SKM-1 (cell line): ENCODE data around the gene DNAJB6.

ENCODE experiments used
- DNase-seq: peaks from one replicate; lab custom pipeline; 2025; ENCODE audit not compliant: unreplicated experiment; lab: John Stamatoyannopoulos, UW

Gene DNAJB6

DNA sequence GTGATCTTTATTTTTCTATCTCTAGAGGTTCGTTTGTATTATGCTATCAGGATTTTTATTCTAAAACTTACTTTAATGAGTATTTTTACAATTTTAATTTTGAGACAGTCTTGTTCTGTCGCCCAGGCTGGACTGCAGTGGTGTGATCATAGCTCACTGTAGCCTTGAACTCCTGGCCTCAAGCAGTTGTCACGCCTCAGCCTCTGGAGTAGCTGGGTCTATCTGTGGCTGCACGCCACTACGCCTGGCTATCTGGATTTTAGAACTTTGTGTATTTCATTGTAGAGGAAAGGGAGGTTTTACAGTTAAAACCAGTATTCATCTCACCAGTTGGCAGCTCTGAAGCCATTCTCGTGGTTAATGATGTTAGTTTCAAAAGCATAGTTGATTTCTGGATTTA, 25.9 kb downstream of the DNAJB6 start:
- DNase-seq: no peak

DNA sequence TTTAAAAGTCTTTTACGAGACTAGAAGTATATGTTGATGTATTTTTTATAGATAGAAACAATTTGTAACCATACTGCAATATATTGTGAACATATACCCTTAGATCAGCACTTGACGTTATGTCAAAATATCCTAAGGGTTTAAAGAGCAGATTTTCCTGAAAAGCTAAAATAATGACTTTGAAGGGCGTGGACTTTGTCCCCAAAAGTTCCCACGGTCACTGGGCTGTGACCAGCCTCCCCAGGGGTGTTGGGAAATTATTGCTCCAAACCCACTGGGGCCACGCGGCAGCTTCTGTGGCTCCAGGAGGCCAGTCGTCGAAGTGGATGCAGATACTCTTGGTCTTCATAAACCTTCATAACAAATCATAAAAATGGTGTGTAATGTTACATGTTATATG, 29.9 kb downstream of the DNAJB6 start:
- no peak for DNase-seq

DNA sequence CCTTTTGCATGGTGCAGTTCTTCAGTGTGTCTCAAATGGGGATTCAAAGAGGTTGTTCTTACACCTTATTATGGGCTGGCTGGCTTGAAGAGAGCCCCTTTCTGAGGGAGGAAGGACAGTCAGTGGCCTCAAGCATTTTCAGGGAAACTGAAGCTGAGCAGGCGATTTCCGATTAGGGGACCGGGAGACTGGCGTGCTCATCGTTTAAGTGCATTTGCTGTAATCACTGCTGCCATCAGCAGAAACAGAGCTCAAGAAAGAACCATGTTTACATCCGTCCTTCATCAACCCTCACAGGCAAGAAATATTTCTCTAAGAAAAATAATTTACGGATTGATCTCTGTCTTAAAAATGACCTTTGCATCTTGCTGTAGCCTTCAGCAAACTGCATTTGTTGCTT, 32.2 kb downstream of the DNAJB6 start:
- no peak for DNase-seq

DNA sequence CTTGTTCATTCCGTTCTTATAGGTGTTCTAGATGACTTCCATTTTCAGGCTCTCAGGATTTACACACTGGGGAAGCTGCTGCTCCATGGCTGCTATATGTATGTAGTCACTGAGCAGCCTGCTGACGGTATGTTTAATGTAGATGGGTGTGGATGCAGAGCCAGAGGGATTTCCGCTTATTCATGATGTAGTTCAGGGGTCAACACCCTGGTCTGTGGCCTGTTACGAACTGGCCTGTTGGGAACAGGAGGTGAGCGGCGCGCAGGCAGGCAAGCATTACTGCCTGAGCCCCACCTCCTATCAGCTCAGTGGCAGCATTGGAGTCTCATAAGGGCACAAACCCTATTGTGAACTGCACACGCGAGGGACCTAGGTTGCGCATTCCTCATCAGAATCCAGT, 33.9 kb downstream of the DNAJB6 start:
- no peak for DNase-seq

DNA sequence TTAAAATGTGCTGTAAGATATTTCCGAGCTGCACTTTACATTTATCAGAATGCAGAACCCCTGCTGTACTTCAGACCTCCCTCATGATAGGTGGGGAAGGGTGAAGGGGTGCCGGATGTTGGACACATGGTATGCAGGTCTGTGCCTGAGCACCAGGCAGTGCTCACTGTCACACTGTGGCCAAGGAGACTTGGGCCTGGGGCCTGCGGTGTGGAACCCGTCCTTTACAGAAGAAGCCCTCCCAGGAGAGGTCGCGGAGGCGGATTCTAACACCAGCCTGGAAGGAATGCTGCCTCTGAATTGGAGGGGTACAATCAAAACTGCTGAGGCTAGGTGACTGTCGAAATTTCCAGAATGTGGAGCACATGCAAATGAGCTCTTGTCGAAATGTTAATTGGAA, 34.5 kb downstream of the DNAJB6 start:
- no peak for DNase-seq

DNA sequence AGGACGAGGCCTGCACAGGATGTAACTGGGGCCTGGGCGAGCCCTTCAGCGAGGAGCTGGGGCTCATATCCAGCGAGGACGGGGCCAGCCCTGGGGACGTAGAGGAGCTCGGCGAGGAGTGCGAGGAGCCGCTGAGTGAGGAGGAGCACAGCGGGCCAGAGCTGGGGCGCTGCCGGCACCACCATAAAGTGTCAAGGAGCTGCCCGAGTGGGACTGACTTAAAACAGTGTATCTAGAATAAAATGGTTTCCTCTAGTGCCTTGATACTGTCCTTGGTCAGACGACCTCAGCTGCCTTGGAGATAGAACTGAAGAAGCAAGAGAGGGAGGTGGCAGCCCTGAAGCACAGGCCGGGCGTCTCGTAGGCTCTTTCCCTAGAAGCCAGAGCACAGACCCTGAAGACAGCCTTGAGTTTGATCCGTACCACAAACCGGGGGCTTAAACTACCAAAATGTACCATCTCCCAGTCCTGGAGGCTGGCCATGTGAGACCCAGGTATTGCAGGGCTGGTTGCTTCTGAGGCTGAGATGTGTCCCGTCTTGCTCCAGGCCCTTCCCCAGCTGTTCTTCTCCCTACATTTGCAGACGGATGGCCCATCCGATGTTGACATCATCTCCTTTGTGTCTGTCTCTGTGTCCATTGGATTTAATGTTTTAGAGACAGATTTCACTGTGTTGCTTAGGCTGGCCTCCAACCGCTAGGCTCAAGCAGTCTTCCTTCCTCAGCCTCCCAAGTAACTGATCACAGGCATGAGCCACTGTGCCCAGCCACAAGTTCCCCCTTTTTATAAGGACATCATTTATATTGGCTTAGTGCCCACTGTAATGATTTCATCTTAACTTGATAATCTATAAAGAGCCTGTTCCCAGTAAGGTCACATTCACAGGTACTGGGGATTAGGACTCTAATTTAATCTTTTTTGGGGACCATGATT, 35.8 kb downstream of the DNAJB6 start:
- DNase-seq: no peak

DNA sequence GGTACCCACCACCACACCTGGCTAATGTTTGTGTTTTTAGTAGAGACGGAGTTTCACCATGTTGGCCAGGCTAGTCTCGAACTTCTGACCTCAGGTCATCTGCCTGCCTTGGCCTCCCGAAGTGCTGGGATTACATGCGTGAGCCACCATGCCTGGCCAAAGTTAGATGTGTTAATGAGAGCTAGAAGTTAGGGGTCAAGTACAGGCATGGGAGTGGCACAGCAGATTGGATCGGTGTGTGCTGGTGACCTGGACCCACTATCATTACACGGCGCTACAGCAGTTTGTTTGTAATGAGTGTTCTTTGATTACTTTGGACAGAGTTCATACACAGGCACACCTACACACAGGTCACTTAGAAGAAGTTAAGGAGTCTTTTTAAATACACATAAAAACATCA, 36.7 kb downstream of the DNAJB6 start:
- DNase-seq: no peak

DNA sequence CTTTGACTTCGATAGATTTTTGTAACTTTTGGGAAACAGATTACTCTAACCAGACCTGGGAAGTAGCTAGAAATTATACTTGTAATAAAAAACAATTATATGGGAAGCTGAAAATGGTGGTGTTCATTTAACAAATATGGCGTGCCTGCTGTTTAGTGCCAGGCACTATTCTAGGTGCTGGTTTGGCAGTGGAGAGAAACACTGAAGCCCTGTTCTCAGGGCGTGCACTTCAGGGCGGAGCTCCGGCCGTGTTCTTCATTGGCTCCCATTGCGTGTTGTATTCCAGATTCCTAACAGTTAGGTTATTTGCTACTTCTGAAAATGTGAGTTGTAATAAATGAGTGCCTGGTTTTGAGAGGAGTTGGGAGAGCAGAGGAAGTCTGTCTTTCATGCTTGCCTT, 38.6 kb downstream of the DNAJB6 start:
- no peak for DNase-seq

DNA sequence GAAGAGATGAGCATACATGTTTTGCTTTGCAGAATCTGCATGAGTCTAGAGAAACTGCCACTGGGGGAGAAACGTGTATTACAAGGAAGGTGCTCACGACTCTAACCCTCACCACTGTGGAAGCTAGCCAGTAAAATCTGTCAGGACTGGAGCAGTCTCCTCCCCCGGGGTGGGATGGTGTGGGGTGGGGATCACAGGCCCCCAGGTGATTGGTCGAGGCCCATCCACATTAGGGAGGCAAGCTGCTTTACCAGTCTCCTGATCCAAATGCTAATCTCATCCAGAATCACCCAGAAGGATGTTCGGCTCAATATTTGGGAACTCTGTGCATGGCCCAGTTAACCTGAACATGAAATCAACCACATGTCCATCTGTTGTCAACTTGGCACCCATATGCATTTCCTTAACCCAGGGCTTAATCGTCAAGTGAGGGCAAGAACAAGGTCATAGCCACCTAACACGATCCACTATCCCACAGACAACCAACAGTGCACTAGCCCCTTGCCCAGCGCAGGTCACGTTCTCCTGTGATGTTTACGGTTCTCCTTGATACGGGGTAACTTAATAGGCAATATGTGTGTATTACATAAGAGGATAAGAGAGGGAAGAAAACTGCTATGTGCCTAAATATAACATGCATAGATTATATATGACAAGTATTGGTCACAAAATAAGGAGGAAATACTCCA, 40.8 kb downstream of the DNAJB6 start:
- DNase-seq: no peak

DNA sequence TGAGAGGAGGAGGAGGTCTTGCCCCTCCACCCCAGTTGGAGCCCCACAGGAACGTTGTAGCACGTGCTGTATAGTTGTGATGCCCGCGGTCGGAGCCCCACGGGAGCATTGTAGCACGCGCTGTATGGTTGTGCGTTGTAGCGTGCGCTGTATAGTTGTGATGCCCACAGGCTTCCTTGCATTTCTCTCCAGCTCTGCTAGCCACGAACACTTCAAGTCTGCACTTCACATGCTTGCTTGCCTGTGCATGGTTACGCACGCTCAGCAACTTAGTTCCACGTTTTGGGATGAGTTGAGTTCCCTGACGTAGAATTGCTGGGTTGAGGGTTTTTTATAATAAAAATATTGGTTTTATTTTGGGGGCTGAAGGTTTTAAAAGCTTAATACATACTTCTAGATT, 41.6 kb downstream of the DNAJB6 start:
- DNase-seq: no peak

DNA sequence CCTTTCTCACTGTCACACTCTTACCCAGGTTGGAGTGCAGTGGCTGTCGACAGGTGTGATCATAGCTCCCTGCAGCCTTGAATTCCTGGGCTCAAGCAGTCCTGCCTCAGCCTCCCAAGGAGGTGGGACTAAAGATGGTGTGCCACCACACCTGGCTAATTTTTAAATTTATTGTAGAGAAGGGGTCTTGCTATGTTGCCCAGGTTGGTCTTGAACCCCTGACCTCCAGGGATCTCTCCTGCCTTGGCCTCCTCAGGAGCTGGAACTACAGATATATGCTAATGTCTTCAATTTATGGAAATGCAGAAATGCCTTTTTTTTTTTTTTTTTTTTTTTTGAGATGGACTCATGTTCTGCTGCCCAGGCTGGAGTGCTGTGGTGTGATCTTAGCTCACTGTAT, 42.7 kb downstream of the DNAJB6 start:
- DNase-seq: no peak

DNA sequence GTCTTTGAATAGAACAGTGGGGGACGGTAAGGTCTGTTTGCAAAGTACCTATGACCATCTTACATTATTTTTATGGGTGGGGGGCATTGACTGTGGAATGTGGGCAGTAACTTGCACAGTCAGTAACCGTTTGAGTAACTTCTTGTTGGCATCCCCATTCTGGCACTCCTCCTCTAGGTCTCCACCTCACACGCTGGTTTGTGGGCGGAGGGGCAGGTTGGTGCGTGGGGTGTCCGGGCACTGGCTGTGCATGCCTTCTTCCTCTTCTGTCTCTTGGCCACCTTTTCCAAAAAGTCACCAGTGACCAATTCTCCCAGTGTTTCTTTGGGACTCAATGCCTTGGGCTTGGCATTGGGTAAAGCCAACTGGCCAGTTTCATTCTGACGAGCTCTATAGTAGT, 43.6 kb downstream of the DNAJB6 start:
- no peak for DNase-seq

DNA sequence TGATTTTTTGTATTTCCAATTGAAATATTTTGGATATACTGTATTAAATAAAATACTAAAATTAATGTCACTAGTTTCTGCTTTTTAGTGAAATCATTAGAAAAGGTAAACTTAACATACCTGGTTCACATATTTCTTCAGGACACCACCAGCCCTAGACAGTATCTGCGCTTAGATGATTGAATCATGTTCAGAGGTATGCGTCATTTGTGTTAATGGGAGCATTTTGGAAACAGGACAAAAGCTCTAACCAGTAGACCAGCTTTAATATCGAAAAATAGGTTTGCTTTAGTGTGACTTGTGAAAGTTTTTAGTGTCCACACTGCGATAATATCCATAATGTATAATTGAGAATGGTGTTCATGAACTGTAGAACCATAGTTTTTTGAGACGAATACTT, 47.1 kb downstream of the DNAJB6 start:
- no peak for DNase-seq

DNA sequence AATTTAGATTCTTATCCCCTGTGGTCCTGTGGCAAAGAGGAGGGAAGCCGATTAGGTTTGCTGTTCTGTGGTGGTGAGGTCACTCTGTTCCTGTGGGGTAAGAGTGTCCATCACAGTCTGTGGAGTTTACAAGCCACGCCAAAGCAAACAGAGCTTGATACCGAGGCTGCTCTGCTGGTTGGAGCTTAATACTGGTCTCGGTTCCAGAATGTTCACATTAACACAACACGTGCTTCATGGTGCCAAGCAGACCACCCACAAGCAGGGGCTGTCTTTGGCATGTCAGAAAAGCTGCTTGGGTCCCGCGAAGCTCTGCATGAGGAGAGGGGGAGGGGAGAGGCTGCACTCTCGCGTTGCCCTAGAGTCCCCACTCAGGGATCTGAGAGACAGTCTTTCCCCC, 47.5 kb downstream of the DNAJB6 start:
- no peak for DNase-seq

DNA sequence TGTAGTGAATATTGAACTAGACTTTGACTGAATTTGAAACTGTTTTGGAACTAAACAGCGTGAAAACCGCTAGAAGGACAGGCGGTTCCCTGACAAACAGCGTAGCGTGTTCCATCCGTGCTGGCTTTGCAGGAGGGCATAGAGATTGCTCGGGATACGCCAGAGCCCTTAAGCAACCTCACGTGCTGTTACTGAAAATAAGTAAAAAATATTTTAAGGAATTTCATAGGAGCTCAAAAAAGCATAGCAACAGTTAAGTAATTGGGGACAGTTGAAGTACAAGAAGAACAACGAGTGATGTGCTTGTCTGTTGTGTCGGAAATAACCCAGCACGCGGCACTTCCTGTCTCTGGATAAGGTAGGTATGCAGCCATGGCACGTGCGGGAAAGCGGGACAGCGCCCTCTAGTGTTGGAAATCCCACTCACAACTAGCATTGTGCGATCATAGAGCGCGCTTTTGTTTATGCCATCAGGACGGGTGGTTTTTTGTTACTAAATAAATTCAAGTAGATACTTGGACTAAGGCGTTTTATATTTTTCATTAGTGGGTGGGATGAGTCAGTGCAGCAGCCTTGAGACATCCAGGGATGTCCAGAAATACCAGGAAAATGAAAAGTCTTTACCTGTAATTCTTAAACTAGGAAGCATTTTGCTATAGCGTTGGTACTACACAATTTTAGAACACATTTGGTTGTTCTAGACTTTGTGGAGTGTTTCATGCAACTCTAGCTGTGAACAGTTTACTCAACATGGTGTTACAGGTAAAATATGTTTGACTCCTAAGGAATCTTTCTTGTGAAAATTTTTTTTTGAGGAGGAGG, 50.4 kb downstream of the DNAJB6 start:
- DNase-seq: peak; percentile 7

DNA sequence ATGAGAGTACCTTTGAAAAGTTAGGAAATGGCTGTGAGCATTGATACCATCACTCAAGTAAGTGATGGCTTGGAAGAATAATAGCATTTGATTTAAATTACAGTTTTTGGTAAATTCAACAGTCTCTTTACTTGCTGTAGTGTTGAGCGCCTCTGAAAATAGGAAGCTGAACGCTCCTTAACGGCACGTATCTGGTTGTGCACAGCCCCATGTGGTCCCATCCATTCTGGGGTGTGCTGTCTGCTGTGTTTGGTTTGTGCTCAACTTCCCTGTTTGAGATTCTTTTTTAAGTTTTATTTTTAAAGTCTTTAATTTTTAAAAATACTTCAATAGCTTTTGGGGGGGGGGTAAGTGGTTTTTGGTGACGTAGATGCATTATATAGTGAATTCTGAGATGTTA, 51.5 kb downstream of the DNAJB6 start:
- no peak for DNase-seq

DNA sequence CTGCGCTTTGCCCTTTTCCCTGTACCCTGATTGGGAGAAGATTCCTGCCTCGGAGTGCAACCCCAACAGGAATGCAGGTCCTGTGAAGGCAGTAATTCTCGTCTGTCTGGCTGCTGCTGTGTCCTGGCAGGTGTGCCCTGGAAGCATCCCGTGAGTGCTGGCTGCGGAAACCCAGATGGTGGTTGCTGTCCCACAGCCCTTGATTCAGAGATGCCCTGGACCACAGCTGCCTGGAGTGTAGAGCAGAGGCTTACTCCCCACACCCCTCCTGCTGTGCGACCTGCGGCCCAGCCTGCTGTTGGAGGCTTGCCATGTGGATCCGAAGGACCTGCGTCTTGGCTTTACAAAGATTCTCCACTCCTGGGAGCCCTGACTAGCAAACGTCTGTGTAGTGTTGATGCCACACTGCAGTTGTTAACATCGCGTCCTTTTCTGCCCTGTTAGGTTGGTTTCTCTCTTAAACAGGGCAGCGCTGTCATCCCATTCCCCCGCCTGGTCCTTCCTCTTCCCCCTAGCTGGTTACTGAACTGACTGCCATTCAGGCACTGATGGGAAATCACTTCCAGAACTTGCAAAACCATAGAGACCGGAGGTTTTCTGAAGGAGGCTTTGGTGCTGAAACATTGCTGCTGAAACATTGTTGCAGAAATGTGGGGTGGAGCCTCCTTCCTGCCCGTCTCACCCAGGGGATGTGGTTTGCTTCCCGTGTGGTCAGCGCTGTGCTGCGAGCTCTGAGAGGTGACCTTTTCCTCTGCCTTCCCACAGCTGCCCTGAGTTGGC, 53.3 kb downstream of the DNAJB6 start:
- peak; percentile 17 for DNase-seq

DNA sequence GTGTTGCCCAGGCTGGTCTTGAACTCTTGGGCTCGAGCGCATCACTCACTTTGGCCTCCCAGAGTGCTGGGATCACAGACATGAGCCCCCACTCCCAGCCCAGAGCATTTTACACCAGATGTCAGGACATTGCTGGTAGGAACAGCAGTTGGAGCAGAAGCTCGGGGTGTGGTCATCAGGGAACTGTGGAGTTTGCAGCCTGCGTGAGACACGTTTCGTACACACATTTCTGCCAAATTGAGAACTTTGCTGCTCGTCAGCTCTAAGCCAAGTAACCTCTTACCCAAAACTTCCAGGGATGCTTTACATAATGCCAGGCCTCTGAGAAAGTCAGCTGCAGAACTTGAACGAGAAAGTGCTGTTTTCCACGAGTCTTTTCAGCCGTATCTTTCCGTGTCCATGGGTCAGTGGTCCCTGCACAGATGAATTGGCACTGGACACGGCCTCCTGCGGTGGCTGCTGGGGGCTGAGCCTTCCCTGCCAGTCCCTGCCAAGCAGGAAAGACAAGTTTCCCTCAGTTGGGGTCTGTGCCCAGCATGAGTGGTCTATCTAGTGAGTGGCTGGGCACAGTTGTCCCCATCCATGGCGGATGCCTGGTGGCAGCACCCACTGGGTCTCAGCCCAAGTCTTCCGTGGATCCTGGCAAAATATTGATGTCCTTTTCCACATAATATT, 54.4 kb downstream of the DNAJB6 start:
- DNase-seq: no peak

DNA sequence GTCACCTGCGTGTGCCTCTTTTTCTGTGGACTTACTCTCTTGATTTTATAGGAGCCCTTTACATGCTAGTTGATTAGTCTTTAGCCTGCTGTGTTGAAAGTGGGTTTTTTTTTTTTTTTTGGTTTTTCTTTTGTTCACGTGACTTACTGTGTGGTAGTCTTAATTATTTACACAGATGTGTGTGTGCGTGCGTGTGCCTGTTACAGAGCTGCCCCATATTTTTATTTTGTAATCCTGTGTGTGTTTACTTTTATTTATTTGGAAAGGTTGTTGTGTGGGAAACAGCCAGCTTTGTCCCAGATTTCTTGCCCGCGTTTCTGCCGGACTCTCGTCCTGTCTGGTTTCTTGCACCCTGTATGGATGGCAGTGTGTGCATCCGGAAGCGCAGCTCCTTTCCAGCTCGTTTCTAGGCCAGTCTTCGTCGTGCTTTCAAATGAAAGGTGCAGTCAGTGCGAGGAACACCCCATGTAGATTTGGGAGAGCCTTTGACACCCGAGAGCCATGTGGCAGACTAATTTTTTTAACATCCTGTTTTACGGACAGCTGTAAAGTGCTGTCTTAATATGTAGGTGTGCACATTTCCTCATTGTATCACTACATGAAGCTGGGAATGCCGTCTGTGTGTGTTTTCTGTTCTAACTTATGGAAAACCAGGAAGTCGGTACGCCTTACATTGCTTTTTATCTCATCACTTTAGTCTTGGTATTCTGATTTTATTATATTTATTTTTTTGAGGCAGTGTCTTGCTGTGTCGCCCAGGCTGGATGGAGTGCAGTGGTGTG, 55.6 kb downstream of the DNAJB6 start:
- DNase-seq: no peak
